ENCODE results near the gene CRNN. TPM values are rescaled to one million over a fixed set of nuclear protein-coding genes. Genes with fewer than 3 reads are reported as not detected.

CRNN gene
- total RNA-seq = not detected in 3 replicates
- long read RNA-seq = 0 reads

DNA sequence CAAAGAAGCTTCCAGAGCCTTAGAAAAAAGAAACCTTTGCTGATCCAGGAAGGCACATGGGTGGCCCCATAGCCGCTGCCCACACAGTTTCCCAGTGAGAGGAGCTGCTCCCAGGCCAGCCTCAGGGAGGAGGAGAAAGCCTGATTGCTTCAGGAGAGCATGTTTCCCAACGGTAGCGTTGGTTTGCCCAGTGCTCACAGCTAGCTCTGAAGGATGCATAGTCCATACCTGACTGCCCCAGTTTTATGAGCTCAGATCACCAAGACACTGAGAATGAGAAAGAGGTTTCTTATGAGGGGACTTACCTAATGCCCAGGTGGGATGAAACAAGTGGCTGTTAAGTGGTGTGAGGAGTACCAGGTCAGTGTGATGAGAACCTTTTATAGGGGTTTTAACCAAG is at the start of gene CRNN:
Gene CRNN (minus strand): TSS at position 355 of the 400 bp plus-strand sequence. CDS start 2,030 bp downstream, outside the sequence.
- TF ChIP-seq, protein P1, sequence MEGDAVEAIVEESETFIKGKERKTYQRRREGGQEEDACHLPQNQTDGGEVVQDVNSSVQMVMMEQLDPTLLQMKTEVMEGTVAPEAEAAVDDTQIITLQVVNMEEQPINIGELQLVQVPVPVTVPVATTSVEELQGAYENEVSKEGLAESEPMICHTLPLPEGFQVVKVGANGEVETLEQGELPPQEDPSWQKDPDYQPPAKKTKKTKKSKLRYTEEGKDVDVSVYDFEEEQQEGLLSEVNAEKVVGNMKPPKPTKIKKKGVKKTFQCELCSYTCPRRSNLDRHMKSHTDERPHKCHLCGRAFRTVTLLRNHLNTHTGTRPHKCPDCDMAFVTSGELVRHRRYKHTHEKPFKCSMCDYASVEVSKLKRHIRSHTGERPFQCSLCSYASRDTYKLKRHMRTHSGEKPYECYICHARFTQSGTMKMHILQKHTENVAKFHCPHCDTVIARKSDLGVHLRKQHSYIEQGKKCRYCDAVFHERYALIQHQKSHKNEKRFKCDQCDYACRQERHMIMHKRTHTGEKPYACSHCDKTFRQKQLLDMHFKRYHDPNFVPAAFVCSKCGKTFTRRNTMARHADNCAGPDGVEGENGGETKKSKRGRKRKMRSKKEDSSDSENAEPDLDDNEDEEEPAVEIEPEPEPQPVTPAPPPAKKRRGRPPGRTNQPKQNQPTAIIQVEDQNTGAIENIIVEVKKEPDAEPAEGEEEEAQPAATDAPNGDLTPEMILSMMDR (IDR thresholded peaks at IDR 0.05) = no peak
- H3K27ac Mint-ChIP-seq (ENCODE audit: unreplicated experiment) = no peak within 1 kb of the TSS
- peaks cover 11% of the 10 kb centered on the region for H3K9me3 Mint-ChIP-seq (ENCODE audit: low read depth)
- H3K36me3 Mint-ChIP-seq (ENCODE audit: low read depth) = no peaks in the 10 kb centered on the region
- H3K27me3 Mint-ChIP-seq (ENCODE audit: low read depth) = no peaks in the 10 kb centered on the region
- H3K4me1 Mint-ChIP-seq (ENCODE audit: low read depth) = no peaks in the 10 kb centered on the region
- no peak within 1 kb of the TSS for H3K4me3 Mint-ChIP-seq (ENCODE audit: unreplicated experiment)
- DNase-seq (ENCODE audit: low spot score) = no peak

DNA sequence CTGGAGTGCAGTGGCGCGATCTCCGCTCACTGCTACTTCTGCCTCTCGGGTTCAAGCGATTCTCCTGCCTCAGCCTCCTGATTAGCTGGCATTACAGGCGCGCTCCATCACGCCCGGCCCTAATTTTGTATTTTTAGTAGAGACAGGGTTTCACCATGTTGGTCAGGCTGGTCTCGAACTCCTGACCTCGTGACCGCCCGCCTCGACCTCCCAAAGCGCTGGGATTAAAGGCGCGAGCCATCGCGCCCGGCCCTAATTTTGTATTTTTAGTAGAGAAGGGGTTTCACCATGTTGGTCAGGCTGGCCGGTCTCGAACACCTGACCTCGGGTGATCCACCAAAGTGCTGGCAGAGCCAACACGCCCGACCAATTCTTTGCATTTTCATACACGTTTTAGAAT is 48.6 kb upstream of the CRNN start:
- Mint-ChIP-seq H3K4me1 (ENCODE audit: low read depth) (peaks cover 4% of the 10 kb centered on the region), H3K4me3 (ENCODE audit: unreplicated experiment) (no peak overlapping the region), H3K27ac (ENCODE audit: unreplicated experiment) (no peak overlapping the region), H3K36me3 (ENCODE audit: low read depth) (no peaks in the 10 kb centered on the region), H3K9me3 (ENCODE audit: low read depth) (peaks cover 6% of the 10 kb centered on the region), H3K27me3 (ENCODE audit: low read depth) (peaks cover 4% of the 10 kb centered on the region)
- TF ChIP-seq, protein P1 (IDR thresholded peaks at IDR 0.05) = no peak
- DNase-seq (ENCODE audit: low spot score) = no peak

DNA sequence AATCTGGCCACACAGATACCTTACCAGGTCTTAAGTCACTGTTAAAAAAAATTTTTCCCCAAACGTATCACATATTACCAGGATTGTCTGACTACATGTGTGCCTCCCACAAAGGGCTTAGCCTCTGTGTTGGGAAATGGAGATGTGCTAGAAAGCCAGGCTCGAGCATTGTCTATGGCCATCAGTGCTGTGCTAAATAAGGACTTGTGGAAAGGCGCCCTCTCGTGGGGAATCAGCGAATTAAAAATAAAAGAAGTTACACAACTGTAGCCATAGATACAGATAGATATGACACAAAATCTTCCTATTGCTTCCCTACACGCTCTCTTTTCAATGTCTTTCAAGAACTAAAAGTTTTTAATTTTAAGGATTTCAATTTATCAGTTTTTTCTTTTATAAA is 47.5 kb upstream of the CRNN start:
- Mint-ChIP-seq H3K27me3 (ENCODE audit: low read depth) (peaks cover 4% of the 10 kb centered on the region), H3K27ac (ENCODE audit: unreplicated experiment) (no peak overlapping the region), H3K36me3 (ENCODE audit: low read depth) (no peaks in the 10 kb centered on the region), H3K9me3 (ENCODE audit: low read depth) (peaks cover 6% of the 10 kb centered on the region), H3K4me1 (ENCODE audit: low read depth) (peaks cover 4% of the 10 kb centered on the region), H3K4me3 (ENCODE audit: unreplicated experiment) (no peak overlapping the region)
- no peak for DNase-seq (ENCODE audit: low spot score)
- TF ChIP-seq, protein P1 (IDR thresholded peaks at IDR 0.05) = peak; percentile 69

DNA sequence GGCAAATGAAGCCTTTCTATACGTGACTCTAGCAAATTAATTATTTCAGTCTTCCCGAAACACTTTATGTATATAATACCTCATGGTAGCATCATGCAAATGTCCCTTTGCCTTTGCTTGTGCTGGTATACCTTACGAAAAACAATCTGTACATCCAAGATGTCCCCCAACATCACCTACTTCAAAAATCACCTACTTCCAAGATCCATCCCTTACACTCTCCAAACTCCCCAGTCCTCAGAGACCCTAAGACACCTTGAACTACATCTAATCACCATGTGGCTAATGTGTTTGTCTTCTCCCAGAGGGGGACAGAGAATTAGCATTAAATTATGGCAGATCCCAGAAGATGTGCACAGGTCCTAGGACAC is 46.5 kb upstream of the CRNN start:
- TF ChIP-seq, protein P1 (IDR thresholded peaks at IDR 0.05) = peak; percentile 21
- H3K4me1 Mint-ChIP-seq (ENCODE audit: low read depth) = peaks cover 4% of the 10 kb centered on the region
- H3K36me3 Mint-ChIP-seq (ENCODE audit: low read depth) = no peaks in the 10 kb centered on the region
- DNase-seq (ENCODE audit: low spot score) = no peak
- H3K27me3 Mint-ChIP-seq (ENCODE audit: low read depth) = peaks cover 4% of the 10 kb centered on the region
- no peaks in the 10 kb centered on the region for H3K9me3 Mint-ChIP-seq (ENCODE audit: low read depth)
- H3K27ac Mint-ChIP-seq (ENCODE audit: unreplicated experiment) = no peak overlapping the region
- H3K4me3 Mint-ChIP-seq (ENCODE audit: unreplicated experiment) = no peak overlapping the region

DNA sequence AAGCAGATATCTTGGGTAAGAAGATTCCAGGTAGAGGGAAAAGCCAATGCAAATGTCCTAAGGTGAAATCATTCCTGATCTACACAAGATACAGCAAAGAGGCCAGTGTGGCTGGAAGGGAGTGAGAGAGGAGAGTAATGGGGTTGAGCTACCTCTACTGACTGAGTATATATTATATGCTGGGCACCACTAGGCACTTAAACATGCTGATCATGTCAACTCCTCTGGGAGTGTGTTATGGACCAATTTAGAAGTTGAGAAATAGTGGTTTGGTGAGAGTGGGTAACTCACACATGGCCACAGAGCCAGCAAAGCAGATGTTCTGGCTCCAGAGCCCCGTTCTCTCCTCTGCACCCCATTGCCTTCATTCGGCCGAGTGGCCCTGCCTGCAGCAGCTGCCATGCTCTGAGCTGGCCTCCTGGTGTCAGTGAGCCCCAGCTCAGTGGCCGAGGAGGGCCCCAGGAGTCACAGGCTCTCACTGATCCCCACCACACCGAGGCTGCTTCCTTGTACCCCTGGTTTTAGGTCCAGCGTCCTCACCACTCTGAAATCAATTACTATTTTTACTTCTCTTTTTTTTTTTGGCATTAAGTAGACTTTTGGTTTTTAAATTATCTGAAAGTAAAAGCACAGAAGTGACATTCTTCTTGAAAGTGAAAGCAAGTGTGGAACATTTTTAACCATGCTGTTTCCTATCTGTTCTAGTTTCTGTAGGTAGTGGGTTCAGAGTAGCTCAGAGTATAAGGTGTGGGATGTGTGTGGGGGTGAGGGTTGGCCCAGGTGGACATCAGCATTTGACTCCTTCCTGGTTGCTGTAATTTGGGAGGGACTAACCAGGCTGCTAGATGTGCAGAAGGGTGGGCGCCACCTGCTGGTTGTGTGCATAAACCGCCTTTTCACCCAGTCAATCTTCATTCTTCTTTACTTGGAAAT is 45.8 kb upstream of the CRNN start:
- H3K9me3 Mint-ChIP-seq (ENCODE audit: low read depth) = no peaks in the 10 kb centered on the region
- peak overlapping the region; percentile 20 for H3K4me3 Mint-ChIP-seq (ENCODE audit: unreplicated experiment)
- H3K27me3 Mint-ChIP-seq (ENCODE audit: low read depth) = peaks cover 4% of the 10 kb centered on the region
- TF ChIP-seq, protein P1 (IDR thresholded peaks at IDR 0.05) = peak; percentile 78
- no peaks in the 10 kb centered on the region for H3K36me3 Mint-ChIP-seq (ENCODE audit: low read depth)
- no peak for DNase-seq (ENCODE audit: low spot score)
- peaks cover 4% of the 10 kb centered on the region for H3K4me1 Mint-ChIP-seq (ENCODE audit: low read depth)
- no peak overlapping the region for H3K27ac Mint-ChIP-seq (ENCODE audit: unreplicated experiment)

Measured in chondrocyte (in vitro differentiated cells).